IMR-90 (cell line): ENCODE results near the gene UBTD1. TPM values are rescaled to one million over a fixed set of nuclear protein-coding genes. Genes with fewer than 3 reads are reported as not detected.

Experiments used
- ATAC-seq: fragments of 200-7000 bp; cut with Tn5 transposase; 2 replicates; pipeline ENCODE4 v1.9.1; 2020; ENCODE audit warnings: low read depth, mild to moderate bottlenecking, moderate library complexity
- BruUV-seq: library from RNA; stranded (reverse); fragments of 400-500 nt; replicated peaks from 2 replicates; lab custom pipeline; 2021; lab: Mats Ljungman, UMichigan
- CTCF ChIA-PET: fragments of 300-600 bp; formaldehyde crosslinking; extraction: SDS; loops from one replicate; lab custom pipeline; 2021; ENCODE audit warnings: antibody characterized with exemption; lab: Yijun Ruan, JAX
- POLR2A ChIA-PET: fragments of 300-600 bp; sonication (Branson Sonifier 250); formaldehyde crosslinking; loops from one replicate; lab custom pipeline; 2022; ENCODE audit warnings: antibody characterized with exemption; ENCODE audit not compliant: unreplicated experiment; lab: Charles Lee
- DNase-seq: peaks from one replicate; pipeline ENCODE4 v3.0.0; 2013
- H2AFZ ChIP-seq: replicated peaks from 2 replicates; pipeline ENCODE3; 2013; ENCODE audit warnings: low read length, mild to moderate bottlenecking; ENCODE audit not compliant: poor library complexity
- H2AK5ac ChIP-seq: 2 replicates; pipeline ENCODE4 v1.6.1; 2013; ENCODE audit warnings: low read depth, low read length, inconsistent platforms
- H2AK9ac ChIP-seq: replicated peaks from 2 replicates; pipeline ENCODE3; 2013; ENCODE audit warnings: mild to moderate bottlenecking, low read depth, low read length, moderate library complexity; ENCODE audit not compliant: poor library complexity
- H2BK120ac ChIP-seq: 2 replicates; pipeline ENCODE4 v1.6.1; 2013; ENCODE audit warnings: low read depth, low read length, inconsistent platforms
- H2BK15ac ChIP-seq: 3 replicates; pipeline ENCODE4 v1.6.1; 2013; ENCODE audit warnings: low read depth, low read length, inconsistent platforms
- H2BK20ac ChIP-seq: 2 replicates; pipeline ENCODE4 v1.6.1; 2013; ENCODE audit warnings: low read depth, mild to moderate bottlenecking, inconsistent platforms, low read length, moderate library complexity
- H2BK5ac ChIP-seq: 2 replicates; pipeline ENCODE4 v1.6.1; 2013; ENCODE audit warnings: mild to moderate bottlenecking, low read depth, low read length, inconsistent platforms; ENCODE audit not compliant: poor library complexity, severe bottlenecking
- H3K14ac ChIP-seq: replicated peaks from 2 replicates; pipeline ENCODE4 v1.6.1; 2013; ENCODE audit warnings: low read depth, low read length, inconsistent platforms
- H3K18ac ChIP-seq: 2 replicates; pipeline ENCODE4 v1.6.1; 2013; ENCODE audit warnings: low read depth, low read length, control low read depth
- H3K23ac ChIP-seq: 2 replicates; pipeline ENCODE4 v1.6.1; 2013; ENCODE audit warnings: low read depth, low read length, inconsistent platforms
- H3K27ac ChIP-seq: 2 replicates; pipeline ENCODE4 v1.5.1; 2013; ENCODE audit warnings: mild to moderate bottlenecking, control low read depth, low read length; ENCODE audit not compliant: insufficient read depth
- H3K27me3 ChIP-seq: 2 replicates; pipeline ENCODE4 v1.6.1; 2013; ENCODE audit warnings: low read length; ENCODE audit not compliant: control insufficient read depth, insufficient read depth
- H3K36me3 ChIP-seq: 2 replicates; pipeline ENCODE4 v1.6.1; 2013; ENCODE audit warnings: low read length, mixed read lengths; ENCODE audit not compliant: control insufficient read depth, insufficient read depth
- H3K4ac ChIP-seq: 2 replicates; pipeline ENCODE4 v1.6.1; 2013; ENCODE audit warnings: low read depth, low read length, inconsistent platforms
- H3K4me1 ChIP-seq: 2 replicates; pipeline ENCODE4 v1.6.1; 2013; ENCODE audit warnings: low read length, mixed read lengths; ENCODE audit not compliant: control insufficient read depth, insufficient read depth
- H3K4me2 ChIP-seq: 2 replicates; pipeline ENCODE4 v1.6.1; 2013; ENCODE audit warnings: low read depth, mild to moderate bottlenecking, control low read depth, low read length, moderate library complexity
- H3K4me3 ChIP-seq: 2 replicates; pipeline ENCODE4 v1.5.1; 2013; ENCODE audit warnings: low read depth, mild to moderate bottlenecking, control low read depth, low read length, moderate library complexity; ENCODE audit not compliant: insufficient read depth
- H3K56ac ChIP-seq: 2 replicates; pipeline ENCODE4 v1.6.1; 2013; ENCODE audit warnings: low read length, inconsistent platforms; ENCODE audit not compliant: insufficient read depth; ENCODE audit errors: extremely low read depth
- H3K79me1 ChIP-seq, 2 experiments: 2 replicates each; pipeline ENCODE4 v1.6.1; 2013; ENCODE audit warnings: low read length in 2 of 2, inconsistent platforms in 1 of 2, low read depth in 1 of 2
- H3K9ac ChIP-seq: 2 replicates; pipeline ENCODE4 v1.6.1; 2013; ENCODE audit warnings: low read depth, low read length, control low read depth
- H3K9me1 ChIP-seq: 2 replicates; pipeline ENCODE4 v1.6.1; 2013; ENCODE audit warnings: low read length, inconsistent platforms; ENCODE audit not compliant: insufficient read depth
- H3K9me3 ChIP-seq: 2 replicates; pipeline ENCODE4 v1.6.1; 2013; ENCODE audit warnings: low read length; ENCODE audit not compliant: control insufficient read depth, insufficient read depth
- H4K20me1 ChIP-seq: 2 replicates; pipeline ENCODE4 v1.6.1; 2013; ENCODE audit warnings: low read length, inconsistent platforms; ENCODE audit not compliant: insufficient read depth
- H4K5ac ChIP-seq: 2 replicates; pipeline ENCODE4 v1.6.1; 2013; ENCODE audit warnings: mild to moderate bottlenecking, low read depth, low read length, control low read depth
- H4K8ac ChIP-seq, 2 experiments: 2 replicates each; pipeline ENCODE4 v1.6.1; 2013; ENCODE audit warnings: low read depth in 2 of 2, low read length in 2 of 2, control low read depth in 1 of 2, inconsistent platforms in 1 of 2
- H4K91ac ChIP-seq: 2 replicates; pipeline ENCODE4 v1.6.1; 2013; ENCODE audit warnings: low read depth, low read length, inconsistent platforms; ENCODE audit not compliant: insufficient read depth
- BHLHE40 ChIP-seq: fragments of 150-350 bp; IDR thresholded peaks from 2 replicates; pipeline ENCODE4 v1.6.1; 2016; ENCODE audit warnings: mild to moderate bottlenecking, low read depth, low read length
- CEBPB ChIP-seq: IDR thresholded peaks from 2 replicates; pipeline ENCODE4 v1.6.1; 2012; ENCODE audit warnings: low read depth, low read length, improper control_type of control experiment
- CHD1 ChIP-seq: IDR thresholded peaks from 2 replicates; pipeline ENCODE4 v1.6.1; 2012; ENCODE audit warnings: low read depth, low read length, improper control_type of control experiment
- CTCF ChIP-seq: conservative IDR thresholded peaks from 2 replicates; pipeline ENCODE4 v1.5.1; 2012; ENCODE audit warnings: mild to moderate bottlenecking, low read depth, low read length, improper control_type of control experiment
- ELK1 ChIP-seq: fragments of 150-350 bp; IDR thresholded peaks from 2 replicates; pipeline ENCODE4 v1.6.1; 2016; ENCODE audit warnings: low read depth, mild to moderate bottlenecking, low read length, moderate library complexity, borderline replicate concordance
- FOS ChIP-seq: fragments of 150-350 bp; IDR thresholded peaks from 2 replicates; pipeline ENCODE4 v1.6.1; 2016; ENCODE audit warnings: low read depth, low read length
- MAFK ChIP-seq: IDR thresholded peaks from 2 replicates; pipeline ENCODE4 v1.6.1; 2012; ENCODE audit warnings: low read depth, low read length, improper control_type of control experiment
- MAZ ChIP-seq: IDR thresholded peaks from 2 replicates; pipeline ENCODE4 v1.6.1; 2012; ENCODE audit warnings: low read depth, mild to moderate bottlenecking, low read length, improper control_type of control experiment, moderate library complexity, borderline replicate concordance
- MXI1 ChIP-seq: IDR thresholded peaks from 2 replicates; pipeline ENCODE4 v1.6.1; 2012; ENCODE audit warnings: low read depth, mild to moderate bottlenecking, low read length, moderate library complexity, borderline replicate concordance
- NFE2L2 ChIP-seq: fragments of 150-350 bp; IDR thresholded peaks from 2 replicates; pipeline ENCODE4 v1.6.1; 2016; ENCODE audit warnings: low read depth, mild to moderate bottlenecking, low read length
- POLR2A ChIP-seq: IDR thresholded peaks from 2 replicates; pipeline ENCODE4 v1.6.1; 2012; ENCODE audit warnings: mild to moderate bottlenecking, low read depth, low read length
- RAD21 ChIP-seq: IDR thresholded peaks from 2 replicates; pipeline ENCODE4 v1.6.1; 2012; ENCODE audit warnings: low read length, improper control_type of control experiment
- RCOR1 ChIP-seq: IDR thresholded peaks from 2 replicates; pipeline ENCODE4 v1.6.1; 2012; ENCODE audit warnings: mild to moderate bottlenecking, low read length, improper control_type of control experiment; ENCODE audit not compliant: insufficient replicate concordance
- SMC3 ChIP-seq: fragments of 150-350 bp; IDR thresholded peaks from 2 replicates; pipeline ENCODE4 v1.6.1; 2016; ENCODE audit warnings: low read depth, mild to moderate bottlenecking, antibody characterized with exemption, low read length, moderate library complexity
- WGBS, 2 experiments: methylation state at CpG; one replicate each; pipeline versions ENCODE4 v1.1.5 to v1.1.7; 2013; ENCODE audit warnings: missing lambda C conversion rate in 2 of 2; ENCODE audit not compliant: insufficient read length in 1 of 2; ENCODE audit errors: extremely low coverage in 2 of 2; 5-methylcytosine and 5-hydroxymethylcytosine counted together
- dilution Hi-C: fragments of 300-500 bp; cut with HindIII; formaldehyde crosslinking; loops from one replicate; pipeline ENCODE4 v1.14.3; 2018; ENCODE audit warnings: low sequenced_read_pairs; ENCODE audit not compliant: unreplicated experiment
- in situ Hi-C: fragments of 300-500 bp; cut with MboI; formaldehyde crosslinking; loops from 3 replicates; pipeline ENCODE4 v1.14.3; 2019; ENCODE audit warnings: low sequenced_read_pairs, inconsistent platforms, mixed read lengths
- intact Hi-C: fragments of 100-400 bp; cut with micrococcal nuclease; formaldehyde crosslinking; loops from 2 replicates; pipeline ENCODE4 v1.10.0; 2022
- polyA plus RNA-seq, 3 experiments: library from polyadenylated mRNA; depleted of rRNA; stranded (reverse); fragments of >200 nt; gene quantifications; 2 replicates each; pipeline ENCODE4 v1.2.3, GENCODE V29; 2012; ENCODE audit warnings: low replicate concordance in 1 of 3
- total RNA-seq: library from RNA; depleted of rRNA; stranded (reverse); fragments of >200 nt; gene quantifications from 2 replicates; pipeline ENCODE4 v1.2.3, GENCODE V29; 2012

UBTD1 gene
- total and polyA plus RNA-seq, 2 of the 4 experiments (the other 2 are of a cell fraction): 21.9 to 44.9 TPM

- TF ChIP-seq CHD1: no peak
- no peak for TF ChIP-seq MAFK
- no peak for TF ChIP-seq NFE2L2
- TF ChIP-seq MAZ: no peak
- no peak for TF ChIP-seq BHLHE40
- no peak for TF ChIP-seq SMC3
- no peak for TF ChIP-seq FOS
- TF ChIP-seq POLR2A: no peak
These were observed 48.5 kb downstream of the UBTD1 start (continued) for GRCh38 chr10:97547271-97547600.

- Histone ChIP-seq H3K4me1 (peaks cover 21% of the 10 kb centered on the region), H3K4me3 (no peak overlapping the region), H2BK15ac (no peak overlapping the region), H3K14ac (peak overlapping the region; percentile 57; the same call in 1 of the 2 replicates), H3K4ac (peak overlapping the region; percentile 25; the same call in 1 of the 2 replicates), H2BK5ac (no peak overlapping the region), H3K79me1 (peaks cover 27 to 75% of the 10 kb centered on the region in 2 experiments), H3K9me1 (peaks cover 6% of the 10 kb centered on the region; the same call in 1 of the 2 replicates), H3K27ac (no peak overlapping the region), H4K20me1 (no peaks in the 10 kb centered on the region), H3K36me3 (no peaks in the 10 kb centered on the region), H2BK20ac (no peak overlapping the region), H2BK120ac (no peak overlapping the region), H2AFZ (no peak overlapping the region), H3K23ac (no peak overlapping the region; the same call in 1 of the 2 replicates), H3K4me2 (no peak overlapping the region), H2AK5ac (peak overlapping the region; percentile 56; the same call in 1 of the 2 replicates), H3K18ac (no peak overlapping the region), H3K27me3 (no peaks in the 10 kb centered on the region), H4K5ac (no peak overlapping the region), H3K9ac (no peak overlapping the region), H2AK9ac (no peak overlapping the region), H4K91ac (no peak overlapping the region), H3K56ac (no peak overlapping the region), H4K8ac (no peak overlapping the region), H3K9me3 (no peaks in the 10 kb centered on the region)
- dilution Hi-C loops: no loop called here
- no peak for ATAC-seq
- TF ChIP-seq POLR2A (no peak), RCOR1 (no peak), MXI1 (no peak), BHLHE40 (no peak), CHD1 (no peak), CEBPB (no peak), MAFK (no peak), CTCF (no peak), FOS (no peak), MAZ (no peak), ELK1 (no peak), RAD21 (no peak), SMC3 (no peak), NFE2L2 (no peak)
- intact Hi-C loops: no loop called here
- in situ Hi-C loops: no loop called here
- CTCF ChIA-PET: interaction anchor here (0.6 kb wide), 1 partner anchor 672 kb away, joined by 5 read pairs; no protein-coding TSS in a partner anchor
- POLR2A ChIA-PET: no interaction called here
- no TSS peak for BruUV-seq
- WGBS, 2 experiments: no CpG with 5 or more reads among the region's 4 CpGs
- peak; percentile 43 for DNase-seq
These were observed 49.2 kb downstream of the UBTD1 start for GRCh38 chr10:97547962-97548361.
